ENCODE measurements around the gene FBXO46. TPM values are rescaled to one million over a fixed set of nuclear protein-coding genes. Genes with fewer than 3 reads are reported as not detected.

FBXO46 gene
- total RNA-seq, 2 experiments from 2014 or later, result 17.2 to 17.5 TPM

DNA sequence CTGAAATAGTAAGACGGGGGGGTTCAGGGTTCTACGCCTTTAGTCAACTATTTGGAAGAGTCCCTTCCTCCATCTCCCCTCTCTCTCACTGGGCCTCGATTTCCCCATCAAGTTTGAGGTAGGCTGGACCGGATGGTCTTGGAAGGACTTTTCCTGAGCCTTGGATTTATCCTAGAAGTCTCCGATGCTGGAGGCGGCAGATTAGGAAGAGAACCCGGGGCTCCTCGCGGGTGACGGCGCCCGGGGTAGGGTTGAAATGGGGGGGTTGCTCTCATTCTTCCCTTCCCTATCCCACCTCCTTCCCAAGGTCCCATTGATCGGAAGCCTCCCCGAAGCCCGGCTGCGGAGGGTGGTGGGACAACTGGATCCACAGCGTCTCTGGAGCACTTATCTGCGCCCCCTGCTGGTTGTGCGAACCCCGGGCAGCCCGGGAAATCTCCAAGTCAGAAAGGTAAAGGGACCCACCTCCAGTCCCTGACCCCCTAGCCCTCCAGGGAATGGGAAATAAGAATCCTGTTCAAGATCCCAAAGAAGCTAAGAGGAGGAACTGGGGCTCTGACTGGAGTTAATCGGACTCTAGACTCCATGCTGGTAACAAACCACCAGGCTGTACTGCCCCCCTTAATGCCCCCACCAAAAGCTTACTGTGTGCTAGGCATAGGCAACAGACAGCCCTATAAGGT is 37.4 kb downstream of the FBXO46 start:
- intact Hi-C loops (cut with DNase I, micrococcal nuclease), result loop anchor here (1.0 to 10.0 kb wide), 7 partner anchors 16 to 518 kb away; partner anchors contain the start of genes BLOC1S3 (in 1 of the 2), FBXO46 (in 1 of the 2), OPA3 (in 1 of the 2) and TRAPPC6A (in 1 of the 2)
- Histone ChIP-seq H3K4me1 (ENCODE audit: insufficient read depth, low read length) (peaks cover 38% of the 10 kb centered on the region), H3K27ac (ENCODE audit: low read depth in 1 of 2, low read length in 2 of 2) (peak overlapping the region; percentile 86 to 93), H3K27me3 (ENCODE audit: control insufficient read depth in 1 of 2, insufficient read depth in 2 of 2, low read length in 2 of 2) (no peaks in the 10 kb centered on the region), H3K4me3 (ENCODE audit: low read length) (peak overlapping the region; percentile 85), H3K9me3 (ENCODE audit: control insufficient read depth in 1 of 2, insufficient read depth in 1 of 2, low read length in 2 of 2) (no peaks in the 10 kb centered on the region), H3K36me3 (ENCODE audit: insufficient read depth, low read length) (peaks cover 24% of the 10 kb centered on the region)
- TF ChIP-seq, protein P1, sequence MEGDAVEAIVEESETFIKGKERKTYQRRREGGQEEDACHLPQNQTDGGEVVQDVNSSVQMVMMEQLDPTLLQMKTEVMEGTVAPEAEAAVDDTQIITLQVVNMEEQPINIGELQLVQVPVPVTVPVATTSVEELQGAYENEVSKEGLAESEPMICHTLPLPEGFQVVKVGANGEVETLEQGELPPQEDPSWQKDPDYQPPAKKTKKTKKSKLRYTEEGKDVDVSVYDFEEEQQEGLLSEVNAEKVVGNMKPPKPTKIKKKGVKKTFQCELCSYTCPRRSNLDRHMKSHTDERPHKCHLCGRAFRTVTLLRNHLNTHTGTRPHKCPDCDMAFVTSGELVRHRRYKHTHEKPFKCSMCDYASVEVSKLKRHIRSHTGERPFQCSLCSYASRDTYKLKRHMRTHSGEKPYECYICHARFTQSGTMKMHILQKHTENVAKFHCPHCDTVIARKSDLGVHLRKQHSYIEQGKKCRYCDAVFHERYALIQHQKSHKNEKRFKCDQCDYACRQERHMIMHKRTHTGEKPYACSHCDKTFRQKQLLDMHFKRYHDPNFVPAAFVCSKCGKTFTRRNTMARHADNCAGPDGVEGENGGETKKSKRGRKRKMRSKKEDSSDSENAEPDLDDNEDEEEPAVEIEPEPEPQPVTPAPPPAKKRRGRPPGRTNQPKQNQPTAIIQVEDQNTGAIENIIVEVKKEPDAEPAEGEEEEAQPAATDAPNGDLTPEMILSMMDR (IDR thresholded peaks at IDR 0.05), result peak; percentile 84
- POLR2A ChIA-PET, result interaction anchor here (0.6 to 2.7 kb wide), 10 partner anchors 8 to 76 kb away, joined by 3 to 48 read pairs (median 10); partner anchors contain the start of genes FBXO46 and SIX5
- H3K4me3 Mint-ChIP-seq, result peak overlapping the region; percentile 96
- peak; percentile 61 to 84 (median 67) for DNase-seq
- peak overlapping the region; percentile 95 for H3K27ac Mint-ChIP-seq
- peaks cover 33% of the 10 kb centered on the region for H3K4me1 Mint-ChIP-seq (ENCODE audit: low read depth)
- H3K36me3 Mint-ChIP-seq (ENCODE audit: low read depth), result peaks cover 47% of the 10 kb centered on the region
- no peaks in the 10 kb centered on the region for H3K9me3 Mint-ChIP-seq
- no peak for ATAC-seq (ENCODE audit: poor library complexity)
- H3K27me3 Mint-ChIP-seq, result no peaks in the 10 kb centered on the region
- CTCF ChIA-PET, result interaction anchor here (0.7 to 4.8 kb wide), 17 partner anchors 10 to 254 kb away, joined by 3 to 29 read pairs (median 7); partner anchors contain the start of genes FBXO46, OPA3 and SIX5

DNA sequence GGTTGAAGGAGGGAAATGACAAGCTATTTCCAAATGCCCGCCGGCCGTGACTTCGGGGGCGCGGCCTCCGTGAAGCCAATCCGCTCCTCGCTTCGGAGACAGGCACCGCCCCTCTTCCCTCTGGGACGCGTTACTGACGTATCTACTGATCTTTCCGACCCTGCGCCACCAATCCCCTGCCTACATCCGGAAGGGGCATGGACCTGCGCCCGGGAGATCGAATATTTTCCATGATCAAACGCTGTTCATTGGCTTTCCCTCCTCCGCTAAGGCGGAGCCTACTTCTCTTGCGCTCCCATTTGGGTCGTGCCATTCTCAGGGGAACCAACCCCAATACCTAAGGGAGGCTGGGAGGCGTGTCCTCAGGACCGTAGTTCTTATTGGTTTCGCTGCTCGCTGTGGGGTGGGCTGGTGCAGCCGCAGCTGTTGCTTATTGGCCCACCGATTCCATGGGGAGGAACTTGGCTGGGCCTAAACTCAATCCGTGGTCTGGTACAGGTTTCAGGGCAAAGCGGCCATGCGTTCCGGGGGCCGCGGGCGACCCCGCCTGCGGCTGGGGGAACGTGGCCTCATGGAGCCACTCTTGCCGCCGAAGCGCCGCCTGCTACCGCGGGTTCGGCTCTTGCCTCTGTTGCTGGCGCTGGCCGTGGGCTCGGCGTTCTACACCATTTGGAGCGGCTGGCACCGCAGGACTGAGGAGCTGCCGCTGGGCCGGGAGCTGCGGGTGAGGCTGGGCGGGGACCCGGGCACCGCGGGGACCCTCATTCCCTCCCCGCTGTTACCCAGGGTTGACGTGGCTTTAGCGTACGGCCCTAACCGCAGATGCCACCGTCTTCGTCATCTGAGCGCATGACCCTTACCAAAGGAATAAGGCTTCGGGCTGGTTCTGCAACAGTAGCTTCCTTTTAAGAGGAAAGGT is 38.2 kb downstream of the FBXO46 start, which contains the start of gene QPCTL:
Gene QPCTL, plus strand, starts transcription at position 480 of the 919 bp plus-strand sequence. Its CDS starts 38 bp downstream, at position 518.
- peak within 1 kb of the TSS; percentile 85 for H3K4me3 ChIP-seq (ENCODE audit: low read length)
- peak within 1 kb of the TSS; percentile 95 for H3K27ac Mint-ChIP-seq
- intact Hi-C loops (cut with DNase I, micrococcal nuclease), result loop anchor here (1.0 to 10.0 kb wide), 9 partner anchors 16 to 518 kb away; partner anchors contain the start of genes OPA3 (in 2 of the 2), BLOC1S3 (in 1 of the 2), FBXO46 (in 1 of the 2) and TRAPPC6A (in 1 of the 2)
- H3K4me1 Mint-ChIP-seq (ENCODE audit: low read depth), result peaks cover 33% of the 10 kb centered on the region
- TF ChIP-seq, protein P1 (IDR thresholded peaks at IDR 0.05), result no peak
- peaks cover 51% of the 10 kb centered on the region for H3K36me3 Mint-ChIP-seq (ENCODE audit: low read depth)
- peak within 1 kb of the TSS; percentile 86 to 93 for H3K27ac ChIP-seq (ENCODE audit: low read depth in 1 of 2, low read length in 2 of 2)
- CTCF ChIA-PET, result interaction anchor here (0.5 to 4.8 kb wide), 15 partner anchors 10 to 703 kb away, joined by 3 to 29 read pairs (median 8); partner anchors contain the start of genes FBXO46, OPA3 and SIX5
- H3K27me3 ChIP-seq (ENCODE audit: control insufficient read depth in 1 of 2, insufficient read depth in 2 of 2, low read length in 2 of 2), result no peaks in the 10 kb centered on the region
- ATAC-seq (ENCODE audit: poor library complexity), result peak; percentile 87
- DNase-seq, result peak; percentile 92 to 99 (median 94)
- H3K36me3 ChIP-seq (ENCODE audit: insufficient read depth, low read length), result peaks cover 32% of the 10 kb centered on the region
- H3K9me3 Mint-ChIP-seq, result no peaks in the 10 kb centered on the region
- H3K4me3 Mint-ChIP-seq, result peak within 1 kb of the TSS; percentile 96
- peaks cover 39% of the 10 kb centered on the region for H3K4me1 ChIP-seq (ENCODE audit: insufficient read depth, low read length)
- POLR2A ChIA-PET, result interaction anchor here (0.6 to 2.7 kb wide), 19 partner anchors 9 to 253 kb away, joined by 3 to 48 read pairs (median 4); partner anchors contain the start of genes FBXO46, FOSB and SIX5
- H3K9me3 ChIP-seq (ENCODE audit: control insufficient read depth in 1 of 2, insufficient read depth in 1 of 2, low read length in 2 of 2), result no peaks in the 10 kb centered on the region
- H3K27me3 Mint-ChIP-seq, result no peaks in the 10 kb centered on the region

All from CD4-positive, alpha-beta T cell (primary cell).